Loucy (cell line): ENCODE data around the gene CPNE2.

Source experiments
- H2AFZ ChIP-seq: fragments of 200-600 bp; sonication (generic); 2 replicates; pipeline ENCODE4 v1.6.0; 2016; ENCODE audit warnings: antibody characterized with exemption, mild to moderate bottlenecking, low read length, moderate library complexity
- H3F3A ChIP-seq: fragments of 200-600 bp; 2 replicates; pipeline ENCODE4 v1.6.0; 2016; ENCODE audit warnings: antibody characterized with exemption, low read depth, mild to moderate bottlenecking
- H3K27me3 ChIP-seq: fragments of 200-600 bp; sonication (generic); 2 replicates; pipeline ENCODE4 v1.6.1; 2014; ENCODE audit warnings: low read length, mild to moderate bottlenecking; ENCODE audit not compliant: insufficient read depth, poor library complexity, severe bottlenecking
- H3K36me3 ChIP-seq: fragments of 200-600 bp; sonication (generic); 2 replicates; pipeline ENCODE4 v1.6.1; 2016; ENCODE audit warnings: low read length; ENCODE audit not compliant: insufficient read depth
- H3K4me1 ChIP-seq: fragments of 200-600 bp; sonication (generic); 2 replicates; pipeline ENCODE4 v1.5.1; 2014; ENCODE audit warnings: low read length, mild to moderate bottlenecking; ENCODE audit not compliant: insufficient read depth, poor library complexity, severe bottlenecking
- H3K4me2 ChIP-seq: fragments of 200-600 bp; sonication (generic); 2 replicates; pipeline ENCODE4 v1.6.0; 2014; ENCODE audit warnings: antibody characterized with exemption, low read length, low read depth, mild to moderate bottlenecking; ENCODE audit not compliant: poor library complexity, severe bottlenecking
- H3K4me3 ChIP-seq: fragments of 200-600 bp; sonication (generic); 2 replicates; pipeline ENCODE4 v1.5.1; 2014; ENCODE audit warnings: low read length, mild to moderate bottlenecking, mixed read lengths; ENCODE audit not compliant: poor library complexity, severe bottlenecking
- H3K79me2 ChIP-seq: fragments of 200-600 bp; sonication (generic); 2 replicates; pipeline ENCODE4 v1.6.1; 2014; ENCODE audit warnings: low read length; ENCODE audit not compliant: insufficient read depth
- H3K9ac ChIP-seq: fragments of 200-600 bp; sonication (generic); 2 replicates; pipeline ENCODE4 v1.6.0; 2014; ENCODE audit warnings: mild to moderate bottlenecking, low read depth, low read length, moderate library complexity; ENCODE audit not compliant: poor library complexity, severe bottlenecking
- H3K9me2 ChIP-seq: fragments of 200-600 bp; sonication (generic); replicated peaks from 2 replicates; pipeline ENCODE4 v1.6.1; 2016; ENCODE audit warnings: low read depth, low read length, mixed read lengths
- H3K9me3 ChIP-seq: fragments of 200-600 bp; sonication (generic); 2 replicates; pipeline ENCODE4 v1.6.1; 2014; ENCODE audit warnings: mild to moderate bottlenecking, antibody characterized with exemption, low read length, low read depth; ENCODE audit not compliant: insufficient read depth
- H4K20me1 ChIP-seq: fragments of 200-600 bp; sonication (generic); 2 replicates; pipeline ENCODE4 v1.6.0; 2014; ENCODE audit warnings: antibody characterized with exemption, low read length, mild to moderate bottlenecking; ENCODE audit not compliant: insufficient read depth, poor library complexity, severe bottlenecking
- EZH2phosphoT487 ChIP-seq: fragments of 200-600 bp; IDR thresholded peaks from 2 replicates; pipeline ENCODE4 v1.6.1; 2018; ENCODE audit warnings: antibody characterized with exemption, mild to moderate bottlenecking, moderate library complexity, borderline replicate concordance
- TF ChIP-seq, protein P1 (sequence below): fragments of 200-600 bp; sonication (generic); conservative IDR thresholded peaks from 2 replicates; pipeline ENCODE4 v1.5.1; 2014; ENCODE audit warnings: mild to moderate bottlenecking, antibody characterized with exemption, low read length

Gene CPNE2

DNA sequence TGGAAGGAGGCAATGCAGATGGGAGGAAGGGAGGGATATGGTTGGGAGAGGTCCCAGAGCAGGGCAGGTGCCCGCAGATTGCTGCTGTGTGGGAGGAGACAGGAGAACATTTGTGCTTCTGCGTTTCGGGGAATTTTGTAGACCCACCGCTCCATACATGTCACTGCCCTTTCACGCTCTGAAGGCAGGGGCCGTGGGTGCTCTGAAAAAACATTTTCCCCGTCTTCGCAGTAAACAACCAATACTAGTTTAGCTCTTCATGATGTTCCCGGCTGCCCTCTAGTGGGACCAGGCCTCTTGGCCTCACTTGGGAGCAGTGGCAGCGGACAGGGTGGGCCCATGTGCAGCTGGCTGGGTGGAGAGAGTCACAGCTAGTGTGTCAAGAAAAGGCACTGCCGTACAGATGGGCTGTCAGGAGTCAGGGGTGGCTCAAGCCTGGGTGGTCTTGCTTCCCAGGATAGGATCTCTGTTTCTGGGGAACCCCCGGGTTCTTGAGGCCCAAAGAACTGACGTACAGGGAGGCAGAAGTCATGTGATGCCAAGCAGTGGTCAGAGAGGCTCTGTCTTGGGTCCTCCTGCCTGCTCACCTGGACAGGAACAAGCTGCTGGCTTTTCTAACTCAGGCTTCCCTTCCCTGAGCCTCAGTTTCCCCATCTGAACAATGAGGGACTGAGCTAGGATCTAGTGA lies 46.5 kb upstream of the CPNE2 start:
- H3K27me3 ChIP-seq = no peaks in the 10 kb centered on the region

DNA sequence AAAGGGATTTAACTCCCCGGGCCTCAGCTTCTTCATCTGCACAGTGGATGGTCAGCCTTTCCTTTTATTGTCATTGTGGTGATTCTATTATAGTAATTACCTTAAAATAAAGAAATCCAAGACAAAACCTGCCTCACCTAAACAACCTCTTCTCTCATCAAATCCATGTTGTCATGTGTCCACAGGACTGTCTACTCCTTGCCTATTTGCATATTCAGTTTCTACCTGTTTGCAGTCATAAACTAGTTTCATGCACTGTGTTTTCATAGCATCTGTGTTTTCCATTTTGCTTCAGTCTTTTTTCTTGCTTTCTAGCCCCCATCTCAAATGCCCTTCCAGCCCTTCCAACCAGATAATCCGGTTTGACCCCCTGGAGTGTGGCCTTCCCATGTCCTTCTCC lies 44.3 kb upstream of the CPNE2 start:
- Histone ChIP-seq H3K9ac (no peak overlapping the region), H3K4me1 (peaks cover 26% of the 10 kb centered on the region), H3K4me2 (no peak overlapping the region), H2AFZ (no peak overlapping the region), H3F3A (no peaks in the 10 kb centered on the region), H3K36me3 (peaks cover 33% of the 10 kb centered on the region; the same call in 1 of the 2 replicates), H3K79me2 (peaks cover 38% of the 10 kb centered on the region), H3K4me3 (no peak overlapping the region), H3K9me2 (no peaks in the 10 kb centered on the region), H3K27me3 (no peaks in the 10 kb centered on the region), H4K20me1 (peaks cover 19% of the 10 kb centered on the region), H3K9me3 (no peaks in the 10 kb centered on the region)
- no peak for TF ChIP-seq EZH2phosphoT487
- TF ChIP-seq, protein P1, sequence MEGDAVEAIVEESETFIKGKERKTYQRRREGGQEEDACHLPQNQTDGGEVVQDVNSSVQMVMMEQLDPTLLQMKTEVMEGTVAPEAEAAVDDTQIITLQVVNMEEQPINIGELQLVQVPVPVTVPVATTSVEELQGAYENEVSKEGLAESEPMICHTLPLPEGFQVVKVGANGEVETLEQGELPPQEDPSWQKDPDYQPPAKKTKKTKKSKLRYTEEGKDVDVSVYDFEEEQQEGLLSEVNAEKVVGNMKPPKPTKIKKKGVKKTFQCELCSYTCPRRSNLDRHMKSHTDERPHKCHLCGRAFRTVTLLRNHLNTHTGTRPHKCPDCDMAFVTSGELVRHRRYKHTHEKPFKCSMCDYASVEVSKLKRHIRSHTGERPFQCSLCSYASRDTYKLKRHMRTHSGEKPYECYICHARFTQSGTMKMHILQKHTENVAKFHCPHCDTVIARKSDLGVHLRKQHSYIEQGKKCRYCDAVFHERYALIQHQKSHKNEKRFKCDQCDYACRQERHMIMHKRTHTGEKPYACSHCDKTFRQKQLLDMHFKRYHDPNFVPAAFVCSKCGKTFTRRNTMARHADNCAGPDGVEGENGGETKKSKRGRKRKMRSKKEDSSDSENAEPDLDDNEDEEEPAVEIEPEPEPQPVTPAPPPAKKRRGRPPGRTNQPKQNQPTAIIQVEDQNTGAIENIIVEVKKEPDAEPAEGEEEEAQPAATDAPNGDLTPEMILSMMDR = no peak

More for the DNA sequence above, 46.5 kb upstream of the CPNE2 start:
- no peak for TF ChIP-seq EZH2phosphoT487
- TF ChIP-seq, protein P1 = peak; percentile 52
- Histone ChIP-seq H3F3A (peaks cover 2% of the 10 kb centered on the region; the same call in 1 of the 2 replicates), H3K36me3 (peaks cover 19% of the 10 kb centered on the region; the same call in 1 of the 2 replicates), H3K79me2 (peaks cover 55% of the 10 kb centered on the region), H2AFZ (no peak overlapping the region), H3K4me2 (peak overlapping the region; percentile 60), H3K4me3 (peak overlapping the region; percentile 14), H3K9ac (peak overlapping the region; percentile 61), H3K9me3 (no peaks in the 10 kb centered on the region), H3K4me1 (peaks cover 47% of the 10 kb centered on the region), H3K9me2 (no peaks in the 10 kb centered on the region), H4K20me1 (peaks cover 22% of the 10 kb centered on the region)

DNA sequence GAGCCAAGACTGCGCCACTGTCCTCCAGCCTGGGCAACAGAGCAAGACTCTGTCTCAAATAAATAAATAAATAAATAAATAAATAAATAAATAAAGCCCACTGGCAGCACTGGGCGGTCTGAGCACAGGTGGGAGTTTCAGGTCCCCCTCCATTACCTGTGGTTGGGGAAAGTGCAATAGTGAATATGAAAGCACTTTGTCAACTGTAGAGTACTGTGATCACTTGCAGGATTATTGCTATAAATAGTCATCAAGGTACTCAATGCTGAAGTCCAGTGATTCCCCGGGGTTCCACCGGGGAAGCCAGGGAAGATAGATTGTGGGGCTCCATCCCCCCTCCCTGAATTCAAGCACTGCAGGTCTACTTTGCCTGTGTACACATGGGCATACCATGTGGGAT lies 42.7 kb upstream of the CPNE2 start:
- Histone ChIP-seq H4K20me1 (peaks cover 13% of the 10 kb centered on the region), H3F3A (no peaks in the 10 kb centered on the region), H2AFZ (no peak overlapping the region), H3K4me3 (no peak overlapping the region), H3K27me3 (no peaks in the 10 kb centered on the region), H3K9ac (no peak overlapping the region), H3K4me2 (no peak overlapping the region), H3K36me3 (peaks cover 44% of the 10 kb centered on the region; the same call in 1 of the 2 replicates), H3K9me3 (no peaks in the 10 kb centered on the region), H3K79me2 (peaks cover 23% of the 10 kb centered on the region), H3K4me1 (peaks cover 16% of the 10 kb centered on the region), H3K9me2 (no peaks in the 10 kb centered on the region)
- no peak for TF ChIP-seq EZH2phosphoT487
- TF ChIP-seq, protein P1 = no peak
